ENCODE data around the gene NRXN3. TPM values are rescaled to one million over a fixed set of nuclear protein-coding genes. Genes with fewer than 3 reads are reported as not detected.
A peak's percentile ranks its signal among the peaks of the same experiment; 100 is the strongest.

The NRXN3 gene
- total RNA-seq, 3 donors from 2014 or later = 2.1 to 27.3 (median 2.6) TPM

- Histone ChIP-seq H3K4me3 (no peak overlapping the region), H3K36me3 (ENCODE audit: low read depth) (no peaks in the 10 kb centered on the region), H3K9me3 (no peaks in the 10 kb centered on the region), H3K4me1 (ENCODE audit: low read depth) (no peaks in the 10 kb centered on the region)
- TF ChIP-seq CTCF (IDR thresholded peaks at IDR 0.05) = no peak
- DNase-seq = no peak
- no peak for ATAC-seq
- intact Hi-C loops (cut with DNase I, micrococcal nuclease) = no loop called here
These were observed 140.1 kb downstream of the NRXN3 start for GRCh38 chr14:78310272-78310671.

GRCh38 chr14:78313499-78313898 is 143.3 kb downstream of the NRXN3 start:
- TF ChIP-seq CTCF (IDR thresholded peaks at IDR 0.05) = no peak
- intact Hi-C loops (cut with DNase I, micrococcal nuclease) = no loop called here
- Histone ChIP-seq H3K36me3 (ENCODE audit: low read depth) (no peaks in the 10 kb centered on the region), H3K4me3 (no peak overlapping the region), H3K9me3 (no peaks in the 10 kb centered on the region), H3K4me1 (ENCODE audit: low read depth) (no peaks in the 10 kb centered on the region)
- DNase-seq (no peak), ATAC-seq (no peak)

GRCh38 chr14:78314484-78314883 is 144.3 kb downstream of the NRXN3 start:
- intact Hi-C loops (cut with DNase I, micrococcal nuclease) = no loop called here

GRCh38 chr14:78316052-78316451 is 145.9 kb downstream of the NRXN3 start:
- ATAC-seq (no peak), DNase-seq (no peak)
- no peaks in the 10 kb centered on the region for H3K9me3 ChIP-seq
- no peaks in the 10 kb centered on the region for H3K4me1 ChIP-seq (ENCODE audit: low read depth)
- H3K4me3 ChIP-seq = no peak overlapping the region
- intact Hi-C loops (cut with DNase I, micrococcal nuclease) = no loop called here
- no peaks in the 10 kb centered on the region for H3K36me3 ChIP-seq (ENCODE audit: low read depth)
- TF ChIP-seq CTCF (IDR thresholded peaks at IDR 0.05) = no peak

More at GRCh38 chr14:78314484-78314883, 144.3 kb downstream of the NRXN3 start:
- no peaks in the 10 kb centered on the region for H3K9me3 ChIP-seq
- no peak overlapping the region for H3K4me3 ChIP-seq
- DNase-seq (no peak), ATAC-seq (no peak)
- no peak for TF ChIP-seq CTCF (IDR thresholded peaks at IDR 0.05)
- no peaks in the 10 kb centered on the region for H3K4me1 ChIP-seq (ENCODE audit: low read depth)
- no peaks in the 10 kb centered on the region for H3K36me3 ChIP-seq (ENCODE audit: low read depth)

- H3K4me3 ChIP-seq = no peak overlapping the region
- intact Hi-C loops (cut with DNase I, micrococcal nuclease) = no loop called here
- DNase-seq = peak in 1 of 3 donors; percentile 19
- H3K9me3 ChIP-seq = no peaks in the 10 kb centered on the region
- no peaks in the 10 kb centered on the region for H3K4me1 ChIP-seq (ENCODE audit: low read depth)
- no peak for ATAC-seq
- H3K36me3 ChIP-seq (ENCODE audit: low read depth) = no peaks in the 10 kb centered on the region
- no peak for TF ChIP-seq CTCF (IDR thresholded peaks at IDR 0.05)
These were observed 146.6 kb downstream of the NRXN3 start for GRCh38 chr14:78316786-78317185.

- ATAC-seq (no peak), DNase-seq (no peak)
- TF ChIP-seq CTCF (IDR thresholded peaks at IDR 0.05) = no peak
- Histone ChIP-seq H3K4me3 (no peak overlapping the region), H3K4me1 (ENCODE audit: low read depth) (no peaks in the 10 kb centered on the region), H3K36me3 (ENCODE audit: low read depth) (no peaks in the 10 kb centered on the region), H3K9me3 (no peaks in the 10 kb centered on the region)
- intact Hi-C loops (cut with DNase I, micrococcal nuclease) = no loop called here
These were observed 149.2 kb downstream of the NRXN3 start for GRCh38 chr14:78319406-78319805.
